Ishikawa (cell line): Measurements from ENCODE around the gene CT45A7.
"Not testable (repeated sequence)": the region's sequence is repeated elsewhere in the genome, so short reads cannot be mapped to it uniquely, and the experiment has no call there.

ENCODE experiments used
- CEBPB ChIP-seq: IDR thresholded peaks from 2 replicates; pipeline ENCODE4 v1.6.1; 2012
- CREB1 ChIP-seq: IDR thresholded peaks from 2 replicates; pipeline ENCODE4 v1.6.1; 2012; ENCODE audit warnings: low read depth
- EGR1 ChIP-seq: IDR thresholded peaks from 2 replicates; pipeline ENCODE4 v1.6.1; 2012
- EP300 ChIP-seq: IDR thresholded peaks from 2 replicates; pipeline ENCODE4 v1.6.1; 2012; ENCODE audit warnings: borderline replicate concordance
- FOXM1 ChIP-seq: IDR thresholded peaks from 2 replicates; pipeline ENCODE4 v1.6.1; 2012; ENCODE audit warnings: low read depth, borderline replicate concordance
- NFIC ChIP-seq: IDR thresholded peaks from 2 replicates; pipeline ENCODE4 v1.6.1; 2012
- RAD21 ChIP-seq: IDR thresholded peaks from 2 replicates; pipeline ENCODE4 v1.6.1; 2012; ENCODE audit warnings: low read depth
- TAF1 ChIP-seq: IDR thresholded peaks from 2 replicates; pipeline ENCODE4 v1.6.1; 2012; ENCODE audit warnings: low read depth, mild to moderate bottlenecking
- TCF12 ChIP-seq: IDR thresholded peaks from 2 replicates; pipeline ENCODE4 v1.6.1; 2012; ENCODE audit warnings: low read depth
- TEAD4 ChIP-seq: IDR thresholded peaks from 2 replicates; pipeline ENCODE4 v1.6.1; 2012
- YY1 ChIP-seq: IDR thresholded peaks from 2 replicates; pipeline ENCODE4 v1.6.1; 2012; ENCODE audit warnings: low read depth
- ZBTB7A ChIP-seq: IDR thresholded peaks from 2 replicates; pipeline ENCODE4 v1.6.1; 2012; ENCODE audit warnings: low read depth
- TF ChIP-seq, protein P1 (sequence below): IDR thresholded peaks from 2 replicates; pipeline ENCODE4 v1.6.1; 2012
- TF ChIP-seq, protein P2 (sequence below): IDR thresholded peaks from 2 replicates; pipeline ENCODE4 v1.6.1; 2012; ENCODE audit warnings: low read depth, mild to moderate bottlenecking

DNA sequence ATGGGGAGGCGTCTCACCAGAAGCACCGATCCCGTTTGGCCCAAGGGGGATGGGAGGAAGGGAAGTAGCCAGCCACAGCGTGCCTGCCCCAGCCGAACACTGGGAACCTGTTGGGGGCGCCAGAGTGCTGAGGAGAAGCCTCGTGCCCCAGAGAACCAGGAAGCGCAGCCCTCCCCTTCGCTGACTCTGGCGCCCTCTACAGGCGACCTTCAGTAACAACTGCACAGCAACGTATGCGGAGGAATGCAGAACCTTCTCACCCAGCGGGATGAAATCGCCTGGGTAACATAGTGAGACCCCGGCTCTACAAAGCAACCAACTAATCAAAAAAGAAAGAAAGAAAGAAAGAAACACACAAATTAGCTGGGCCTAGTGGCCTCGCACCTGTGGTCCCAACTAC, at the start of gene CT45A7:
- not testable (repeated sequence) for TF ChIP-seq FOXM1, TAF1, CEBPB, CREB1, RAD21, YY1, TEAD4, ZBTB7A, EGR1, NFIC, TCF12, EP300
- TF ChIP-seq, protein P1, sequence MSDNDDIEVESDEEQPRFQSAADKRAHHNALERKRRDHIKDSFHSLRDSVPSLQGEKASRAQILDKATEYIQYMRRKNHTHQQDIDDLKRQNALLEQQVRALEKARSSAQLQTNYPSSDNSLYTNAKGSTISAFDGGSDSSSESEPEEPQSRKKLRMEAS: not testable (repeated sequence)
- TF ChIP-seq, protein P2, sequence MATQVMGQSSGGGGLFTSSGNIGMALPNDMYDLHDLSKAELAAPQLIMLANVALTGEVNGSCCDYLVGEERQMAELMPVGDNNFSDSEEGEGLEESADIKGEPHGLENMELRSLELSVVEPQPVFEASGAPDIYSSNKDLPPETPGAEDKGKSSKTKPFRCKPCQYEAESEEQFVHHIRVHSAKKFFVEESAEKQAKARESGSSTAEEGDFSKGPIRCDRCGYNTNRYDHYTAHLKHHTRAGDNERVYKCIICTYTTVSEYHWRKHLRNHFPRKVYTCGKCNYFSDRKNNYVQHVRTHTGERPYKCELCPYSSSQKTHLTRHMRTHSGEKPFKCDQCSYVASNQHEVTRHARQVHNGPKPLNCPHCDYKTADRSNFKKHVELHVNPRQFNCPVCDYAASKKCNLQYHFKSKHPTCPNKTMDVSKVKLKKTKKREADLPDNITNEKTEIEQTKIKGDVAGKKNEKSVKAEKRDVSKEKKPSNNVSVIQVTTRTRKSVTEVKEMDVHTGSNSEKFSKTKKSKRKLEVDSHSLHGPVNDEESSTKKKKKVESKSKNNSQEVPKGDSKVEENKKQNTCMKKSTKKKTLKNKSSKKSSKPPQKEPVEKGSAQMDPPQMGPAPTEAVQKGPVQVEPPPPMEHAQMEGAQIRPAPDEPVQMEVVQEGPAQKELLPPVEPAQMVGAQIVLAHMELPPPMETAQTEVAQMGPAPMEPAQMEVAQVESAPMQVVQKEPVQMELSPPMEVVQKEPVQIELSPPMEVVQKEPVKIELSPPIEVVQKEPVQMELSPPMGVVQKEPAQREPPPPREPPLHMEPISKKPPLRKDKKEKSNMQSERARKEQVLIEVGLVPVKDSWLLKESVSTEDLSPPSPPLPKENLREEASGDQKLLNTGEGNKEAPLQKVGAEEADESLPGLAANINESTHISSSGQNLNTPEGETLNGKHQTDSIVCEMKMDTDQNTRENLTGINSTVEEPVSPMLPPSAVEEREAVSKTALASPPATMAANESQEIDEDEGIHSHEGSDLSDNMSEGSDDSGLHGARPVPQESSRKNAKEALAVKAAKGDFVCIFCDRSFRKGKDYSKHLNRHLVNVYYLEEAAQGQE: not testable (repeated sequence)
